ENCODE results near the gene WWTR1. TPM values are rescaled to one million over a fixed set of nuclear protein-coding genes. Genes with fewer than 3 reads are reported as not detected.

Gene WWTR1
- total and polyA plus RNA-seq, 2 experiments from 2014 or later = 25.1 to 26.2 TPM

GRCh38 chr3:149611149-149611548, 46.7 kb downstream of the WWTR1 start:
- Mint-ChIP-seq H3K36me3 (ENCODE audit: low read depth) (no peaks in the 10 kb centered on the region), H3K4me3 (no peak overlapping the region), H3K27me3 (ENCODE audit: insufficient read depth, low read depth, poor library complexity) (peaks cover 1% of the 10 kb centered on the region), H3K27ac (no peak overlapping the region), H3K9me3 (no peaks in the 10 kb centered on the region), H3K4me1 (peaks cover 17% of the 10 kb centered on the region)
- H4K20me1 ChIP-seq (replicated peaks; ENCODE audit: insufficient read depth) = peaks cover 6% of the 10 kb centered on the region; the same call in 1 of the 2 replicates
- H2AFZ ChIP-seq = no peak overlapping the region
- DNase-seq (ENCODE audit: low spot score) = no peak
- no peak for ATAC-seq
- H3K27ac ChIP-seq (ENCODE audit: low read depth) = no peak overlapping the region
- H3K9me2 ChIP-seq (ENCODE audit: insufficient read depth) = no peaks in the 10 kb centered on the region
- H3K4me1 ChIP-seq (ENCODE audit: insufficient read depth) = peaks cover 20% of the 10 kb centered on the region
- no peaks in the 10 kb centered on the region for H3K27me3 ChIP-seq (ENCODE audit: insufficient read depth)
- H3K4me3 ChIP-seq = no peak overlapping the region
- no peak for TF ChIP-seq ZNF462 (CRISPR knock-in tag; IDR thresholded peaks at IDR 0.05)
- no peak for TF ChIP-seq POLR2AphosphoS5 (IDR thresholded peaks at IDR 0.05; ENCODE audit: low read depth)
- no peak for TF ChIP-seq ETS1 (IDR thresholded peaks at IDR 0.05)
- no peak for TF ChIP-seq STAT1 (IDR thresholded peaks at IDR 0.05; ENCODE audit: unreplicated experiment)
- no peak for TF ChIP-seq REST (IDR thresholded peaks at IDR 0.05; ENCODE audit: unreplicated experiment)
- TF ChIP-seq NANOG (IDR thresholded peaks at IDR 0.05; ENCODE audit: borderline replicate concordance) = no peak
- TF ChIP-seq CTCF (conservative IDR thresholded peaks at IDR 0.05; ENCODE audit: low read depth in 2 of 2) = no peak
- no peak for TF ChIP-seq ZNF331 (CRISPR knock-in tag; IDR thresholded peaks at IDR 0.05; ENCODE audit: low read depth)
- no peak for TF ChIP-seq CREB1 (CRISPR knock-in tag; IDR thresholded peaks at IDR 0.05; ENCODE audit: low read depth)
- no peak for TF ChIP-seq ZNF114 (CRISPR knock-in tag; IDR thresholded peaks at IDR 0.05)
- no peak for TF ChIP-seq EZH2phosphoT487 (IDR thresholded peaks at IDR 0.05; ENCODE audit: unreplicated experiment)
- TF ChIP-seq JUNB (IDR thresholded peaks at IDR 0.05; ENCODE audit: unreplicated experiment) = no peak
- no peak for TF ChIP-seq EZH2 (IDR thresholded peaks at IDR 0.05; ENCODE audit: low read depth, unreplicated experiment)
- H3K4me2 ChIP-seq = no peak overlapping the region
- no peaks in the 10 kb centered on the region for H3K36me3 ChIP-seq (ENCODE audit: insufficient read depth)
- H3K79me2 ChIP-seq (replicated peaks; ENCODE audit: insufficient read depth) = peaks cover 86% of the 10 kb centered on the region
- H3F3A ChIP-seq (replicated peaks; ENCODE audit: low read depth) = no peaks in the 10 kb centered on the region

Data from GM23338 (cell line).